HG02852 (cell line): ENCODE measurements around the gene OASL.

ENCODE experiments used
- ATAC-seq: cut with Tn5 transposase; IDR thresholded peaks from one replicate; pipeline ENCODE4 v1.9.1; 2021; ENCODE audit warnings: mild to moderate bottlenecking, moderate library complexity; ENCODE audit not compliant: unreplicated experiment

Gene OASL

DNA sequence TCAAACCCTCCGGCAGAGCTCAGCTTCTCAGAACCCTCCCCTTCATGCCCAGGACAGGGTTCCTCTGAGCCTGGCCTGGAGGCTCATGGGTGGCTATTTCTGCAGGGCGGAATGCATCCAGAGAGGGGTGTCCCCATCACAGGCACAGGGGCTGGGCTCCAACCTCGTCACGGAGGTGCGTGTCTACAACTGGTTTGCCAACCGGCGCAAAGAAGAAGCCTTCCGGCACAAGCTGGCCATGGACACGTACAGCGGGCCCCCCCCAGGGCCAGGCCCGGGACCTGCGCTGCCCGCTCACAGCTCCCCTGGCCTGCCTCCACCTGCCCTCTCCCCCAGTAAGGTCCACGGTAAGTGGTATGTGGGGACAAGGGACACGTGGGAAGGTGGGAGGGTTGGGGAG lies 45.0 kb downstream of the OASL start:
- ATAC-seq: no peak

DNA sequence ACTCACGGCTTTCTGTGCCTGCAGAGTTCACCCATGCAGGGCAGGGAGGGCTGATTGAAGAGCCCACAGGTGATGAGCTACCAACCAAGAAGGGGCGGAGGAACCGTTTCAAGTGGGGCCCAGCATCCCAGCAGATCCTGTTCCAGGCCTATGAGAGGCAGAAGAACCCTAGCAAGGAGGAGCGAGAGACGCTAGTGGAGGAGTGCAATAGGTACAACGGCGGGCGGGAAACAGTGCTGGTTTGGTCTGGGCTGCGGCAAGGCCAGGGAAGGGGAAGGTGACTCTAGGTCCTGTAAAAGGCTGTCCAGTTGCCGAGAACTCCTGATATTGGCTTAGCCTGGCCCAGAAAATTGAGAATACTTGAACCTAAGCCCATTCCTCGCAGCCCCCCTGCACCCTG lies 45.5 kb downstream of the OASL start:
- ATAC-seq: no peak

DNA sequence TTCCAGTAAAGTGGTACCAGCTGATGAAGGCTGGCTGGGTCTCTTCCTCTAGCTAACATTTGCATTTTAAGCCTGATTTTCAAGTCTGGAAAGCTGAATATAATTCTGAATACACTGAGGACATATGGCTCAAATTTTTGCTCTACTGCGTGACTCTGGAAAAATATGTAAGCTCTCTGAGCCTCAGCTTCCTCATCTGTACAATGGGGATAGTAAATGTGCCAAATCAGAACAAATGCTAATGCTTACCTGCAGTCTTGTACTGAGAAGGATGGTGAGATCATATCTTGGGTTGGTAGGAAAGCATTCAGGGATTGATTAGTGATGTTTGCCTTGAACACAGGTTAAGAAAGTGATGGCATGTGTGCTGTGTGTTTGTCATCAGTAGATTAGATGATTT lies 46.1 kb downstream of the OASL start:
- no peak for ATAC-seq

DNA sequence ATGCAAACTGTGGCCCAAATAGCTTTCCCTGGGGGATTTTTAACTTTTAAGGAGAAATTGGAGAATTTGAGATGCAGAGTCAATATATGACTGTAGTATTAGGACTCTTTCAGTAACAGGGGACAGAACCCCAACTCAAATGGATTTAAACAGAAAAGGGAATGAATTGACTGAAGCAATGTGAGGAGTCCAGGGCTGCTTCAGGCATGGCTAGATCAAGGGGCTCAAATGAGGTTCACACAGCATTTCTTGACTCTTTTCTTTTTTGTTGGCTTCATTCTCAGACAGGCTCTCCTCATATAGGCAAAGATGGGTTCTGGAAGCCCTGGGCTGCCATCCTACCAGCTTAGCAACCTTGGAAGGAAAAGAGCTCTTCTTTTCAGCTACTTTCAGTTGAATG lies 47.1 kb downstream of the OASL start:
- ATAC-seq: no peak

DNA sequence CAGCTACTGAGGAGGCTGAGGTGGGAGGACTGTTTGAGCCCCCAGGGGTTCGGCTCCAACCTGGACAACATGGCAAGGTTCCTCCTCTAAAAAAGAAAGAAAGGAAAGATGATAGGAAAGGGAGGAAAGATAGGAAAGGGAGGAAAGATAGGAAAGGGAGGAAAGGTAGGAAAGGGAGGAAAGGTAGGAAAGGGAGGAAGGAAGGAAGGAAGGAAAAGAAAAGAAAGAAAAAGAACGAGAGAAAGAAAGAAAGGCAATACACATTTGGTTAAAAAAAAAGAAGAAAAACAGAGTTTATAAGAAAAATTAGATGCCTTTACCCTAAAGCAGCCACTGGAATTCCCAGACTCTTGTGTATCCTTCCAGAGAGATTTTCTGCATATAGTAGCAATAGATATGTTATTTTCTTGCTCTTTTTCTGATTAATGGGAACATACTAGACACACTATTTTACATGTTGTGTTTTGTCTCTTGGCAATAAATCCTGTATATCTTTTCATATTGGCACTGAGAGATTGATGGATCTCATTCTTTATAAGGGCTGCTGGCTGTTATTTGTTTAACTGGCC lies 48.5 kb downstream of the OASL start:
- no peak for ATAC-seq

DNA sequence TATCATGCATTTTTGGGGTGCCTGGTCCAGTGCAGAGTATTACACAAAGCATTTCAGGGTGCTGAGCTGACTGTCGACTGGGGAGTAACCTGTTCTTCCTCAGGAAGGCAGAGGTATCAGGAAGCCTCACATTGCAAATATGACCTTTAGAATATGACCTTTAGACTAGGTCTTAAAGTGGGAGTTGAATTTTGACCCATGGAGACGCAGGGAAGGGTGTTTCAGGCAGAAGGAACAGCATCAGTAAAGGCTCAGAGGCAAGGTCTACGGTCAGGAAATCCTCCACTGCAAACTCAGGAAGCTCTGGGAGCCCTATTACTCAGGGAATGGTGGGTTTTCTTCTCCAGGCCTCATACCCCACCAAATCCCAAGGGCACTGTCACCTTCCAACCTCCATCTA lies 49.4 kb downstream of the OASL start:
- ATAC-seq: no peak

DNA sequence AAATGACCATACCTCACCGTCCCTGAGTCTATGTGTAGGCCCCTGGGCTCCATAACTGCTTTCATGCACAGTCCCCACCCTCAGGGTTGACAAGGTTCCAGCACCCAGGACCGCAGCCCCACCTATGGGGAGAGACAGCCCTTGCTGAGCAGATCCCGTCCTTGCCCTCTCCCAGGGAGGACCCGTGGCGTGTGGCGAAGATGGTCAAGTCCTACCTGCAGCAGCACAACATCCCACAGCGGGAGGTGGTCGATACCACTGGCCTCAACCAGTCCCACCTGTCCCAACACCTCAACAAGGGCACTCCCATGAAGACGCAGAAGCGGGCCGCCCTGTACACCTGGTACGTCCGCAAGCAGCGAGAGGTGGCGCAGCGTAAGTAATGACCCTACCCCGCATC lies 50.4 kb downstream of the OASL start:
- no peak for ATAC-seq

DNA sequence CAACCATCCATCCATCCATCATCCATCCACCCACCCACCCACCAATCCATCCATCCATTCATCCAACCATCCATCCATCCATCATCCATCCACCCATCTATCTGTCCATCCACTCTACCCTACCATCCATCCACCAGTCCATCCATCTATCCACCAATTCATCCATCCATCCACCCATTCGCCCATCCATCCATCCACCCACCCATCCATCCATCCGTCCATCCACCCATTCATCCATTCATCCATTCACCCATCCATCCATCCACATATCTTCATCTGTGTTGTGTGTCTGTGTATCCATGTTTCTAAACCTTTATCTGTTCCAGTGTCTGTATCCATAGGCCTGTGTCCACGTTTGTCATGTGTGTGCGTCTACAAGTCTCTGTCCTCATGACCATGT lies 50.8 kb downstream of the OASL start:
- ATAC-seq: no peak

DNA sequence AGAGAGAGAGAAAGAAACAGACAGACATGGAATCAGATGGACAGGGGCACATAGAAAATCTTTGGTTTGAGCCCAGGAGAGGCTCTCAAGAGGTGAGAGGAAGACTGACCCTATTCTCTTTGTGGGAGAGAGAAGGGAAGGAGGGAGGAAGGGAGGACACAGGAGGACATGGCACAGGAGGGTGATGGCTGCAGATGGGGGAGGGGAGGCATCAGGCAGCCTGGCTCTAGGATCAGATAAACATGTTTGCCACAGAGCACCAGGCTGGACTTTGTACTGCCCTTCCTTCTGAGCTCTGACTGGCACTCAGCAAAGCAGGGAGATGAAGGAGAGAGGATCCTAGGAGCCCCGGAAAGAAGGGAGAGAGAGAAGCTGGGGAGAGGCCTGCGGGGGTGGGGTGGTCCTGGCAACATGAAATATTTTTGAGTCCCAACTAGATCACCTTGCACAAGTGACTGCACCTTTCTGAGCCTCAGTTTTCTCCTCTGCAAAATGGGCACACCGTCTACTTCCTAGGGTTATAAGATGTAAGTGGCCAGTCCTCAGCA lies 54.6 kb downstream of the OASL start:
- no peak for ATAC-seq

DNA sequence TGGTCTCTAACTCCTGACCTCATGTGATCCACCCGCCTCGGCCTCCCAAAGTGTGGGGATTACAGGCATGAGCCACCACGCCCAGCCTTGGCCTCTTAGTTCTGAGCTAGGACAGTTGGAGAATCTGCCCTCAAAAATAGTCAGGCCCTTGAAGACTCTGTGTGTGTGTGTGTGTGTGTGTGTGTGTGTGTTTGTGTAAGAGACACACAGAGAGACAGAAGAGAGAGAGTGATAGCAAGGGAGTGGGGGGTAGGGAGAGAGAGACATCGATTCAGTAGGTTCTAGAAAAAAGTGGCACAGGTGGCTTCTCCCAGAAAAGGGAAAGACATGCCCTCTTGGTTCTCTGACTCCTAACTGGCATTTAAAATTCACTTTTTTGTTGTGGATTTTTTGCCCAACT lies 55.3 kb downstream of the OASL start:
- ATAC-seq: no peak

DNA sequence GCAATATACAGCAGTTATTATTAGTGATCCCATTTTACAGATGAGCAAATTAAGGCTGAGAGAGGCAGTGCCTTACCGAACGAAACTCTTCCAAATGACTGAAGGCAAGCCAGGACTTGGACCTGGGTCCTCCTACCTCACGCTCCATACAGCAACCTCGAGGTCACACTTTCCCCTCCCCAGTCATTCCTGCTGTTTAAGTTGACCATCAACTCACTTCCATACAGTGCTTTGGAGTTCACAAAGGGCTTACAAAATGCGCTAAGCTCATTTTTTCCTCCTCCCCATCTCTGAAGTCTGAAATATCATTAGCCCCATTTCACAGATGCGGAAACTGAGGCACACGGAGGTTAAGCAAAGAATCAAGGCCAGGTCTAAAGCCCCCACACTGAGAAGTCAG lies 56.4 kb downstream of the OASL start:
- ATAC-seq: no peak

DNA sequence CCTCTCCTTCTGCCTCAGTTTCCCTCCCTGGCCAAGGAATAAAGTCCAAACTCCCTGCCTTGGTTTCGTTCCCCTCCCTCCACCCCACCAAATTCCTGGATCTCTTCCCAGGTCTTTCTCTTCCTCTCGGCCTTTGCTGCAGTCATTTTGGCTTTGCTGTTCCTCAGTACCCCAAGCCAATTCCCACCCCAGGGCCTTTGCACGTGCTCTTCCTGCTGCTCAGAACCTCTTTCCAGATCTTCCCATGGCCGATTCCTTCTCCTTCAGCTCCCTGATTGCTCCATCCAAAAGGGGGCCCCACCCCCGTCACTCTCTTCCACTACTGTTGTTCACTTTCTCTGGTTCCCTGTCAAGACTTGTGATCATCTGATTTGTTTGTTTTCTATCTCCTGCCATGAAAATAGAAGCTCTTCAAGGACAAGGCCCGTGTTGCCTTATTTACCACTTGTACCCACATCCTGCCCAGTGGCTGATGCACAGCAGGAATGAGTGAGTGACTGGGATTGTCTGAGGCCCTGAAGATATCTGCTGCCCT lies 57.6 kb downstream of the OASL start:
- ATAC-seq: no peak

DNA sequence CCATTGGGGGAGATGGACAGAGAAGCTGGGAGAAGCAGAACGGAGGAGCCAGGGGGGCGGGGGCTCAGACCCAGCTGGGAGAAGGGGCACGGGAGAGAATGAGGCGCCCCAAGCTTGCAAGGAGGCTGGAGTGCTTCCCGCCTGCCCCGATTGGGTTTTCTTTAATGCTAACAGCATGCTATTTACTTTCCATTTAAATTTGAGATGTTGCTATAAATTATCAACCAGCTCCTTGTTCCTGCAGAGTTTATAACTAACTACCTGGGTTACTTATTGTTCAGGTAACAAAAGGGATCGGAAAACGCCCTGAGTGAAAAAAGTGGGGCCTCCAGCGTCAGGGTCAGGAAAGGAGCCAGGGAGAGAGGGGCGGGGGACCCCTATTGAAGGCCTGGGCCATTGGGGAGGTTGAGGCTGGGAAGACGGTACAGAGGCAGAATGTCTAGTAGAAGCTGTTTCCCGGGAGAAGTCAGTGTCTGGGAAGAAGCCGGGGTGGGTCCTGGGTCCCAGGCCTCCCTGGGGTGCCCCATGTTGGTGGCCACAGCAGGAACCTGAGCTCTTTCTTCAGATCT lies 58.2 kb downstream of the OASL start:
- ATAC-seq: no peak

DNA sequence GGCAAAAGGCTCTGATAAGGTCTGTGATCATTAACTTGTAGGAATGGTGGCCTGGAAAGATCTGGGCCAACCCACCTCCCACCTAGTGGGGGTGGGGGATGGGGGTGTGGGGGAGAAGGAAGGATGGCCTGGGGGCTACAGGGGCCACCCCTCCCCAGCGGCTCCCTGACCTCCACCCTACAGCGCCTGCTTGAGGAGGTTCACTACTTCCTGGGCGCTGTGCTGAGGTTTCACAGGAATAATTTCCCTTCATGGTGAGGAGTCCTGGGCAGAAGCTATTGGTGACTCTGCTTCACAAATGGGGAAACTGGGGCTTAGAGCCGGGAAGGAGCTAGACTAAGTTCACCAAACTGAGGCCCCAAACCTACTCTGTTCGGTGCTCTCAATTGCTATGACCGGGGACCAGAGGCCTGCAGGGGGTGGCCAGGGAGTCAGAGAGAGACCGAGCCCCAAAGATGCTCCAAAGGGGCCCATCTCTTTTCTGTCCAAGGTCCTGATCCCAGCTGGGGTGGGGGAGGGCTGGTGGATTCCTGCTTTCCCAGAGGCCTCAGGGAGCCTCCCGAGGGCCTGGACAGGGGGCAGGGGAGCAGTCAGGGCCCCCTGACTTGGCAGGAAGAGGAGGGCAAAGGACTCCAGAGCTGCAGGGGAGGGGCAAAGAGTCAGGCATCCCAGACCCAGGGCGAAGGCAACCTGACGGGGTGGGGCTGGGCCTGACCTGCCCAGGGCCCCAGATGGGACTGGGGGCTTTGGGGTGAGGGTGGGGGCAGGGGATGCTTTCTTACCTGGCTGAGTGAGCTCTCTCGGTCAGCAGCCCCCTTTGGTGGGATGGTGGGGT lies 59.0 kb downstream of the OASL start:
- no peak for ATAC-seq

DNA sequence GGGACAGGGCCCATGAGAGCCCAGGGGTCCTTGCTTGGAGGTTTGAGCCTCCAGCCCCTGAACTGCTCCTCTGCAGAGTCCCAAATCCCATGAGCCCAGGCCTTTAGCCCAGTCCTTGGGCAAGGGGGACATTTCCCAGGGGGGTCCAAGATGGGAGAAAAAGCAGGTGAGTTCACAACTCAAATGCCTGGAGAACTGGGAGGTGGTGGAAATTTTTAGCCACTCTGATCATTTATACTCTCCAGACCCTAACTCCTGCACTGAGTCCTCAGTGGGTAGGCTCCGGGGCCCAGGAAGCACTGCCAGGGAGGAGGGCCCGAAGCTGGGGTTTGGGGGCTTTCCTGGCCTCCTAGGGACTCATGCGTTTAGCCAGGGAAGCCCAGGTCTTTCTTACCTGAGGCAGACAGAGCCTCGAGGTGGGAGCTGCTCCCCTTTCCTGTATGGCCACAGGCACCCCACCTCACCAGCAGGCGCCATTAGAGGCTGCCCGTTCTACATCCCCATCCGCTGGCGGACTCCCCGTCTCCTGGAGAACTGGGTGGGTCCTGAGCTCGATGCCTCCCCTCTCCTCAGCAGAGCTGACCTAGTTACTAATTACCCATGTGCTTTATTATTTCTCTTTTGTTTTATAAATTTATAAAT lies 59.7 kb downstream of the OASL start:
- no peak for ATAC-seq

DNA sequence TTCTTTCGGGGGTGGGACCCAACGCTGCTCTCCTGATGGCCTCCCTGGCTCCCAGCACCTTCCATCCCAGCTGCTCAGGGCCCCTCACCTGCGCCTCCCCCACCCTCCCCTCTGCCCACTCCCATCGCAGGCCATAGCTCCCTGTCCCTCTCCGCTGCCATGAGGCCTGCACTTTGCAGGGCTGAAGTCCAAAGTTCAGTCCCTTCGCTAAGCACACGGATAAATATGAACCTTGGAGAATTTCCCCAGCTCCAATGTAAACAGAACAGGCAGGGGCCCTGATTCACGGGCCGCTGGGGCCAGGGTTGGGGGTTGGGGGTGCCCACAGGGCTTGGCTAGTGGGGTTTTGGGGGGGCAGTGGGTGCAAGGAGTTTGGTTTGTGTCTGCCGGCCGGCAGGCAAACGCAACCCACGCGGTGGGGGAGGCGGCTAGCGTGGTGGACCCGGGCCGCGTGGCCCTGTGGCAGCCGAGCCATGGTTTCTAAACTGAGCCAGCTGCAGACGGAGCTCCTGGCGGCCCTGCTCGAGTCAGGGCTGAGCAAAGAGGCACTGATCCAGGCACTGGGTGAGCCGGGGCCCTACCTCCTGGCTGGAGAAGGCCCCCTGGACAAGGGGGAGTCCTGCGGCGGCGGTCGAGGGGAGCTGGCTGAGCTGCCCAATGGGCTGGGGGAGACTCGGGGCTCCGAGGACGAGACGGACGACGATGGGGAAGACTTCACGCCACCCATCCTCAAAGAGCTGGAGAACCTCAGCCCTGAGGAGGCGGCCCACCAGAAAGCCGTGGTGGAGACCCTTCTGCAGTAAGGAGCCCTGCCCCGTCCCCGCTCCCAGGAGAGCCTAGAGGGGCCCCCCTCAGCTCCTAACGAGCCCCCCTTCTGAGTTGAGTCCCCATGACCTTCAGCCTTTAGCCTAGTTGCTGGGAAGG lies 60.5 kb downstream of the OASL start, which contains the start of gene HNF1A:
Gene HNF1A (plus strand): TSS at position 248 of the 924 bp plus-strand sequence. CDS start 226 bp downstream, at position 474.
- no peak for ATAC-seq

DNA sequence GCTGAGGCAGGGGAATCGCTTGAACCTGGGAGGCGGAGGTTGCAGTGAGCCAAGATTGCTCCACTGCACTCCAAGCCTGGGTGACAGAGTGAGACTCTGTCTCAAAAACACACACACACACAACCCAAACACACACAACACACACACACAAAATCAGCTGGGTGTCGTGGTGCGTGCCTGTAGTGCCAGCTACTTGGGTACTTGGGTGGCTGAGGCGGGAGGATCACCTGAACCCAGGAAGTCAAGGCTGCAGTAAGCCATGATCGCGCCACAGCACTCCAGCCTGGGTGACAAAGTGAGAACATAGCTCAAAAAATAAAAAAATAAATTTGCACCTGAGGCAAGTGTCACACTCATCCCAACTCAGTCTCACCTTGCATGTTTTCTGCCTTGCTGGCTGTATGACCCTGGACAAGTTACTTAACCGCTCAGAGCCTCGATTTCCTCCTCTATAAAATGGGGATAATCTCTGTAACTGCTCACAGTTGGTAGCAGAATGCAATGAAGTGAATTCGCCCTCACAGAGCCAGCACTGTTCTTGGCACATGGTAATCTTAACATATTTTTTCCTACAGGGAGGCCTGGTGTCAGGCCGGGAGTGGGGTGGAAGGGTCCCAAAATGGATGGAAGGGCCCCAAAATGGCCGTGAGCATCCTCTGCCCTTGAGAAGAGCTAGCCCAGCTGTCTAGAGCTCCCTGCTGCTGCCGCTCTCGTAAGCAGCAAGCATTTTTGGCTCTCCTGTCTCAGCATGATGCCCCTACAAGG lies 61.3 kb downstream of the OASL start:
- no peak for ATAC-seq

DNA sequence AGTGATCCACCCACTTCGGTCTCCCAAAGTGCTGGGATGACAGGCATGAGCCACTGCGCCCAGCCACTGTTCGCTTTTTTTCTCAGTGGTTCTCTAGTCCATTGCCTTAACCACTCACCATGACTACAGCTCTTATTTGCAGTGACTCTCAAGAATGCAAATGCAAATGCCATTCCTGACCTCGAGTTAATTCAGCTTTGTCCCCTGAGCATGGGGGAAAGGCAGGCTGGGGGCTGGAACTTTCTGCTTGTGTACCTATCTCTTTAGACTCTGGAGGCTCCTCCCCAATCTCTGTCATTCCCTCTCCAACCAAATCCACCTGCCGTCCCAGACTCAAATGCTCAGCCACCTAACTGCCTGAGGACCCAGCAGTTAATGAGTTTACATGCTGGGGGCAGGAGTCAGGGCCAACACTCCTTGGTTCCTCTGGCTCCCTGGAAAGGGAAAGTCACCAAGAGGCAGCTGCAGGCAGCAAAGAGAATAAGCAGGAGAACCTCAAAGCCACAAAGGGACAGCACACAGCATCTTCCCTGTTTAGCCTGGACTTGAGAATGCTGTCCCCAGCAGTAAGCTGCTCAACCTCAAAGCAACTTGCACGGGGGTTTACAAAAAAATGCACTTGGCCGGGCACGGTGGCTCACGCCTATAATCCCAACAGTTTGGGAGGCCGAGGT lies 66.0 kb downstream of the OASL start:
- ATAC-seq: no peak
